GM21576 (cell line): ENCODE data around the gene TSEN54.
"Not testable (repeated sequence)": the region's sequence is repeated elsewhere in the genome, so short reads cannot be mapped to it uniquely, and the experiment has no call there.

ENCODE experiments used
- ATAC-seq: cut with Tn5 transposase; IDR thresholded peaks from one replicate; pipeline ENCODE4 v1.9.1; 2021; ENCODE audit warnings: mild to moderate bottlenecking, moderate library complexity; ENCODE audit not compliant: unreplicated experiment

TSEN54 gene

GRCh38 chr17:75516255-75516618, at the start of gene TSEN54:
TSEN54 (plus strand) TSS chr17:75516528; CDS start chr17:75516561, 33 bp downstream.
- peak; percentile 60 for ATAC-seq

- ATAC-seq = no peak
Observed at GRCh38 chr17:75468291-75468754, 48.0 kb upstream of the TSEN54 start.

- no peak for ATAC-seq
Observed at GRCh38 chr17:75468779-75469373, 47.5 kb upstream of the TSEN54 start.

GRCh38 chr17:75471207-75471606, 45.1 kb upstream of the TSEN54 start:
- ATAC-seq = no peak

GRCh38 chr17:75472119-75472518, 44.2 kb upstream of the TSEN54 start:
- ATAC-seq = no peak

GRCh38 chr17:75473246-75473645, 43.1 kb upstream of the TSEN54 start:
- no peak for ATAC-seq

GRCh38 chr17:75474736-75475135, 41.6 kb upstream of the TSEN54 start:
- no peak for ATAC-seq

GRCh38 chr17:75475144-75475835, 41.0 kb upstream of the TSEN54 start:
- ATAC-seq = no peak

GRCh38 chr17:75475851-75476250, 40.5 kb upstream of the TSEN54 start:
- no peak for ATAC-seq

GRCh38 chr17:75476271-75476671, 40.1 kb upstream of the TSEN54 start:
- no peak for ATAC-seq

GRCh38 chr17:75476752-75477489, 39.4 kb upstream of the TSEN54 start:
- no peak for ATAC-seq

GRCh38 chr17:75477490-75477862, 38.9 kb upstream of the TSEN54 start:
- ATAC-seq = not testable (repeated sequence)

- ATAC-seq = no peak
Observed at GRCh38 chr17:75478508-75478907, 37.8 kb upstream of the TSEN54 start.

- ATAC-seq = no peak
Observed at GRCh38 chr17:75480281-75480680, 36.0 kb upstream of the TSEN54 start.

GRCh38 chr17:75481194-75482068, 34.9 kb upstream of the TSEN54 start:
- ATAC-seq = no peak

GRCh38 chr17:75482098-75482942, 34.0 kb upstream of the TSEN54 start:
- ATAC-seq = no peak

- ATAC-seq = no peak
Observed at GRCh38 chr17:75485688-75486087, 30.6 kb upstream of the TSEN54 start.

- ATAC-seq = no peak
Observed at GRCh38 chr17:75486151-75486550, 30.2 kb upstream of the TSEN54 start.

GRCh38 chr17:75486951-75487350, 29.4 kb upstream of the TSEN54 start:
- ATAC-seq = no peak
